Suprapubic skin (tissue), 4 donors: ENCODE data around the gene EMC8. TPM values are rescaled to one million over a fixed set of nuclear protein-coding genes. Genes with fewer than 3 reads are reported as not detected.

Experiments used
- DNase-seq, 2 donors: peaks; one replicate each; pipeline ENCODE4 v3.0.0-alpha.2; 2019; ENCODE audit warnings: low spot score in 2 of 2
- H3K27ac ChIP-seq: fragments of 200-600 bp; sonication (generic); one replicate; pipeline ENCODE4 v1.5.1; 2019
- H3K27me3 ChIP-seq: fragments of 200-600 bp; sonication (generic); one replicate; pipeline ENCODE4 v1.5.1; 2019
- H3K36me3 ChIP-seq: fragments of 200-600 bp; sonication (generic); one replicate; pipeline ENCODE4 v1.5.1; 2019
- H3K4me1 ChIP-seq: fragments of 200-600 bp; sonication (generic); one replicate; pipeline ENCODE4 v1.5.1; 2019
- H3K4me3 ChIP-seq: fragments of 200-600 bp; sonication (generic); one replicate; pipeline ENCODE4 v1.5.1; 2019; ENCODE audit warnings: mild to moderate bottlenecking
- H3K9me3 ChIP-seq: fragments of 200-600 bp; sonication (generic); one replicate; pipeline ENCODE4 v1.5.1; 2019
- EP300 ChIP-seq: sonication (generic); formaldehyde crosslinking; IDR thresholded peaks from one replicate; pipeline ENCODE4 v1.6.1; 2017; ENCODE audit warnings: antibody characterized with exemption
- POLR2A ChIP-seq, 2 donors: fragments of 450-650 bp; IDR thresholded peaks; one replicate each; pipeline ENCODE4 v1.6.1; 2017; ENCODE audit warnings: antibody characterized with exemption in 2 of 2, mild to moderate bottlenecking in 2 of 2, moderate library complexity in 2 of 2
- POLR2AphosphoS5 ChIP-seq, 3 donors: sonication (generic); formaldehyde crosslinking; IDR thresholded peaks; one replicate each; pipeline ENCODE4 v1.6.1; 2017; ENCODE audit warnings: antibody characterized with exemption in 3 of 3
- WGBS: methylation state at CpG from one replicate; pipeline ENCODE4 v1.1.5; 2018; 5-methylcytosine and 5-hydroxymethylcytosine counted together
- total RNA-seq, 4 donors: library from RNA; depleted of rRNA; stranded (reverse); fragments of >200 nt; gene quantifications; one replicate each; pipeline ENCODE4 v1.1.0, GENCODE V29; 2016
- TF ChIP-seq, protein P1 (sequence below), 2 donors: fragments of 200-600 bp in 1 of 2; fragments of 450-650 bp in 1 of 2; sonication (generic) in 1 of 2; IDR thresholded peaks; one replicate each; pipeline ENCODE4 v1.5.1; 2016 to 2019; ENCODE audit warnings: antibody characterized with exemption in 2 of 2, mild to moderate bottlenecking in 1 of 2, moderate library complexity in 1 of 2

EMC8 gene
- total RNA-seq, 4 donors from 2014 or later: 20.4 to 39.5 (median 23.9) TPM

DNA sequence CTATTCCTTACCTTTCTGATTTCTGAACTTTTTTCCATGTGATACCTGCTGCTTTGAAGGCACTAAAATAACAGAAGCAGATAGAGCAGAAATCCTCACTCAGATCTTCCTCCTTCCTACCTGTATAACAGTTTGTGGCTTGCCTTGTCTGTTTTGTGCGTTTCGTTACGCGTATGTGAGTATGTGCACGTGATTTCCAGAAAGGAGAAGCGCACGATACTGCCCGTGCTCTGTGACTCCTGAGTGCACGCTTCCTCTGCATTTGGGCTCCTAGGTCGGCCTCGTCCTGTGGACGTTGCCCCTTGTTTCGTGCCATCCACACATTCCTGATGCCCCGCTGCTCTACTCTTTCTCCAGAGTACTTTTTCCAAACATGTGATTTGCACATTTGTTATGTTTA, 4.2 kb upstream of the EMC8 start:
- no peak overlapping the region for H3K4me3 ChIP-seq
- no peaks in the 10 kb centered on the region for H3K9me3 ChIP-seq
- no peak for DNase-seq
- no peaks in the 10 kb centered on the region for H3K27me3 ChIP-seq
- peaks cover 60% of the 10 kb centered on the region for H3K36me3 ChIP-seq
- no peak overlapping the region for H3K27ac ChIP-seq
- WGBS: 75% methylated on average over 13 of the region's 14 CpGs
- peaks cover 13% of the 10 kb centered on the region for H3K4me1 ChIP-seq
- TF ChIP-seq POLR2AphosphoS5 (IDR thresholded peaks at IDR 0.05) (no peak), POLR2A (IDR thresholded peaks at IDR 0.05) (no peak), EP300 (no peak)
- TF ChIP-seq, protein P1, sequence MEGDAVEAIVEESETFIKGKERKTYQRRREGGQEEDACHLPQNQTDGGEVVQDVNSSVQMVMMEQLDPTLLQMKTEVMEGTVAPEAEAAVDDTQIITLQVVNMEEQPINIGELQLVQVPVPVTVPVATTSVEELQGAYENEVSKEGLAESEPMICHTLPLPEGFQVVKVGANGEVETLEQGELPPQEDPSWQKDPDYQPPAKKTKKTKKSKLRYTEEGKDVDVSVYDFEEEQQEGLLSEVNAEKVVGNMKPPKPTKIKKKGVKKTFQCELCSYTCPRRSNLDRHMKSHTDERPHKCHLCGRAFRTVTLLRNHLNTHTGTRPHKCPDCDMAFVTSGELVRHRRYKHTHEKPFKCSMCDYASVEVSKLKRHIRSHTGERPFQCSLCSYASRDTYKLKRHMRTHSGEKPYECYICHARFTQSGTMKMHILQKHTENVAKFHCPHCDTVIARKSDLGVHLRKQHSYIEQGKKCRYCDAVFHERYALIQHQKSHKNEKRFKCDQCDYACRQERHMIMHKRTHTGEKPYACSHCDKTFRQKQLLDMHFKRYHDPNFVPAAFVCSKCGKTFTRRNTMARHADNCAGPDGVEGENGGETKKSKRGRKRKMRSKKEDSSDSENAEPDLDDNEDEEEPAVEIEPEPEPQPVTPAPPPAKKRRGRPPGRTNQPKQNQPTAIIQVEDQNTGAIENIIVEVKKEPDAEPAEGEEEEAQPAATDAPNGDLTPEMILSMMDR (IDR thresholded peaks at IDR 0.05): no peak

GRCh38 chr16:85800321-85800669, 951 bp upstream of the EMC8 start:
- Histone ChIP-seq H3K4me1 (peaks cover 25% of the 10 kb centered on the region), H3K36me3 (peaks cover 52% of the 10 kb centered on the region), H3K4me3 (peak overlapping the region; percentile 100), H3K9me3 (no peaks in the 10 kb centered on the region), H3K27me3 (no peaks in the 10 kb centered on the region), H3K27ac (peak overlapping the region; percentile 93)
- WGBS: 8% methylated on average over 9 of the region's 9 CpGs
- DNase-seq: no peak
- TF ChIP-seq, protein P1 (IDR thresholded peaks at IDR 0.05): no peak
- TF ChIP-seq POLR2A (IDR thresholded peaks at IDR 0.05) (no peak), EP300 (no peak), POLR2AphosphoS5 (IDR thresholded peaks at IDR 0.05) (no peak)

DNA sequence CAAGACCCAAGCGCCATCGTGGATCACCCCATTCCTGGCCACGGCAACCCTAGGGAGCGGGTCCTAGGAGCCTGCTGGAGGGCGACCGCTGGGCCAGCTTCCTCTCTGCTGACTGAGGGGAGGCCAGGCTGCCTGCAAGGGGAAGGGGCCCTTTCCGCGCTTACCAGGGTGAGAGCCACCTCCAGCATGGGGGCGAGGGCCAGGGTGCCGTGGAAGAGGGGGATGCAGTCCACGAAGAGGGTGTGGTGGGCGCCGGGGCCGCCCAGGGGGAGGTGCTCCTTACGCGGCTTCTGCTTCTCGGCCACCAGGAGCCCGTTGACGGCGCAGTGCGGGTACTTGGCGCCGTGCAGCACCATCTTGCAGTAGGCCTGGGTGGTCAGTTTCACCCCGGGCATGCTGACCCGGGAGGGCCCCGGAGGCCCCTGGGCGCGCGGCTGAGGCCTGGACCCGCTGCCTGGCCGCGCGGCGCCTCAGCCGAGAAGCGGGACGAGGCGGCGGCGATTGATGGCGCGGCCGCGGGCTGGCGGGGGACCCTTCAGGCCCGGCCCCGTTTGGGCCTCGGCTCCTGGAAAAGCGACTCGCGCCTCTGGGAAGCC, 345 bp downstream of the EMC8 start:
- Histone ChIP-seq H3K9me3 (no peaks in the 10 kb centered on the region), H3K27ac (peak overlapping the region; percentile 93), H3K36me3 (peaks cover 50% of the 10 kb centered on the region), H3K27me3 (no peaks in the 10 kb centered on the region), H3K4me3 (peak overlapping the region; percentile 100), H3K4me1 (peaks cover 25% of the 10 kb centered on the region)
- WGBS: 2% methylated on average over 13 of the region's 51 CpGs
- TF ChIP-seq EP300 (no peak), POLR2AphosphoS5 (IDR thresholded peaks at IDR 0.05) (no peak), POLR2A (IDR thresholded peaks at IDR 0.05) (no peak)
- TF ChIP-seq, protein P1 (IDR thresholded peaks at IDR 0.05): no peak
- peak in 1 of 2 donors; percentile 71 for DNase-seq

DNA sequence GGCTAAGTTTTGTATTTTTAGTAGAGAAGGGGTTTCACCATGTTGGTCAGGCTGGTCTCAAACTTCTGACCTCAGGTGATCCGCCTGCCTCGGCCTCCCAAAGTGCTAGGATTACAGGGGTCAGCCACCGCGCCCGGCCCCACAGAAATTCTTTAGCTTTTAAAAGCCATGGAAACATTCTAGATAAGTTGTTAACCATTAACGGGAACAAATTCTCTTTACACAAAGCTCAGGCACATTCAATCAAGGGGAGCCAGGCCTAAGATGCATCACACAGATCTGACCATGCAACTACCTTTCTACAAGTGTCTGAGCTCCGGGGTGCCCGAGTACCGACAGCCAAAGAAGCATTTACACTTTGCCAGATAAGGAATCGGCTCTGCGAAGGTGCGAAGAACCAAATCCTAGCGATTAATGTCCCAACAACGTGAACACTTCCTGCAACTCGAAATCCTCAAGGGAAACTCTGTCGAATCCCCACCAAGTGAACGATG, 1.0 kb downstream of the EMC8 start:
- TF ChIP-seq, protein P1 (IDR thresholded peaks at IDR 0.05): no peak
- TF ChIP-seq POLR2AphosphoS5 (IDR thresholded peaks at IDR 0.05) (no peak), EP300 (no peak), POLR2A (IDR thresholded peaks at IDR 0.05) (no peak)
- no peak for DNase-seq
- Histone ChIP-seq H3K4me3 (peak overlapping the region; percentile 100), H3K27me3 (no peaks in the 10 kb centered on the region), H3K9me3 (no peaks in the 10 kb centered on the region), H3K27ac (no peak overlapping the region), H3K36me3 (peaks cover 43% of the 10 kb centered on the region), H3K4me1 (peaks cover 25% of the 10 kb centered on the region)
- 38% methylated on average over 15 of the region's 17 CpGs for WGBS

- WGBS: 94% methylated on average over 7 of the region's 7 CpGs
- peaks cover 37% of the 10 kb centered on the region for H3K36me3 ChIP-seq
Observed at GRCh38 chr16:85796599-85796998, 2.7 kb downstream of the EMC8 start.

More at GRCh38 chr16:85796599-85796998, 2.7 kb downstream of the EMC8 start:
- no peak overlapping the region for H3K4me3 ChIP-seq
- no peak for DNase-seq
- peaks cover 25% of the 10 kb centered on the region for H3K4me1 ChIP-seq
- no peaks in the 10 kb centered on the region for H3K27me3 ChIP-seq
- H3K9me3 ChIP-seq: no peaks in the 10 kb centered on the region
- H3K27ac ChIP-seq: no peak overlapping the region
- no peak for TF ChIP-seq EP300
- TF ChIP-seq POLR2AphosphoS5 (IDR thresholded peaks at IDR 0.05): no peak
- no peak for TF ChIP-seq POLR2A (IDR thresholded peaks at IDR 0.05)
- TF ChIP-seq, protein P1 (IDR thresholded peaks at IDR 0.05): no peak
